Measurements from ENCODE around the gene CIB4.

DNA sequence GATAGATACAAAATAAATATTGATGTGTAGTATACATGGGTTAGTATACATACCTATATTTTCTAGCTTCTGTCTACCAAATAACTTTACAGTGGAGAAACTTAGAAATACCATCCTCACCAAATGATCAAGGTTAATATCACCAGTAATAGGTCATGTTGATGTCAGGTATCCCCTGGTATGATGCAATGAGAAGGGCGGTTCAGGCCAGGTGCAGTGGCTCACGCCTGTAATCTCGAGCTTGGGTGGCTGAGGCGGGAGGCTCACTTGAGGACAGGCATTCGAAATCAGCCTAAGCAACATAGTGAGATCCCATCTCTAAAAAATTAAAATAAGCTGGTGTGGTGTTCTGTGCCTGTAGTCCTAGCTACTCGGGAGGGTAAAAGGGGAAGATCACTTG is 38.6 kb downstream of the CIB4 start:
- TF ChIP-seq, protein P1, sequence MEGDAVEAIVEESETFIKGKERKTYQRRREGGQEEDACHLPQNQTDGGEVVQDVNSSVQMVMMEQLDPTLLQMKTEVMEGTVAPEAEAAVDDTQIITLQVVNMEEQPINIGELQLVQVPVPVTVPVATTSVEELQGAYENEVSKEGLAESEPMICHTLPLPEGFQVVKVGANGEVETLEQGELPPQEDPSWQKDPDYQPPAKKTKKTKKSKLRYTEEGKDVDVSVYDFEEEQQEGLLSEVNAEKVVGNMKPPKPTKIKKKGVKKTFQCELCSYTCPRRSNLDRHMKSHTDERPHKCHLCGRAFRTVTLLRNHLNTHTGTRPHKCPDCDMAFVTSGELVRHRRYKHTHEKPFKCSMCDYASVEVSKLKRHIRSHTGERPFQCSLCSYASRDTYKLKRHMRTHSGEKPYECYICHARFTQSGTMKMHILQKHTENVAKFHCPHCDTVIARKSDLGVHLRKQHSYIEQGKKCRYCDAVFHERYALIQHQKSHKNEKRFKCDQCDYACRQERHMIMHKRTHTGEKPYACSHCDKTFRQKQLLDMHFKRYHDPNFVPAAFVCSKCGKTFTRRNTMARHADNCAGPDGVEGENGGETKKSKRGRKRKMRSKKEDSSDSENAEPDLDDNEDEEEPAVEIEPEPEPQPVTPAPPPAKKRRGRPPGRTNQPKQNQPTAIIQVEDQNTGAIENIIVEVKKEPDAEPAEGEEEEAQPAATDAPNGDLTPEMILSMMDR (IDR thresholded peaks at IDR 0.05), result no peak
- no peak for TF ChIP-seq POLR2A (IDR thresholded peaks at IDR 0.05)

All from sigmoid colon (tissue), 3 donors.